Adipose tissue (tissue), 3 donors: ENCODE data around the gene SH2B2. TPM values are rescaled to one million over a fixed set of nuclear protein-coding genes. Genes with fewer than 3 reads are reported as not detected.

Experiments used
- H3K27ac ChIP-seq: one replicate; pipeline ENCODE4 v1.5.1; 2013; ENCODE audit warnings: low read depth, low read length
- WGBS, 3 donors: extraction: QIAGEN DNeasy Blood & Tissue Kit; methylation state at CpG; one replicate each; pipeline ENCODE4 v1.1.7; 2013; 5-methylcytosine and 5-hydroxymethylcytosine counted together
- polyA plus RNA-seq, 3 donors: library from polyadenylated mRNA; stranded (reverse); fragments of 200-250 nt; gene quantifications; one replicate each; pipeline ENCODE4 v1.2.3, GENCODE V29; 2013
- donor health status: healthy with polysubstance abuse.
- donor health status: Bipolar disorder and iron deficiency.
- donor health status: healthy.

The SH2B2 gene
- polyA plus RNA-seq, 3 donors, result 1.6 to 7.8 (median 2.4) TPM

DNA sequence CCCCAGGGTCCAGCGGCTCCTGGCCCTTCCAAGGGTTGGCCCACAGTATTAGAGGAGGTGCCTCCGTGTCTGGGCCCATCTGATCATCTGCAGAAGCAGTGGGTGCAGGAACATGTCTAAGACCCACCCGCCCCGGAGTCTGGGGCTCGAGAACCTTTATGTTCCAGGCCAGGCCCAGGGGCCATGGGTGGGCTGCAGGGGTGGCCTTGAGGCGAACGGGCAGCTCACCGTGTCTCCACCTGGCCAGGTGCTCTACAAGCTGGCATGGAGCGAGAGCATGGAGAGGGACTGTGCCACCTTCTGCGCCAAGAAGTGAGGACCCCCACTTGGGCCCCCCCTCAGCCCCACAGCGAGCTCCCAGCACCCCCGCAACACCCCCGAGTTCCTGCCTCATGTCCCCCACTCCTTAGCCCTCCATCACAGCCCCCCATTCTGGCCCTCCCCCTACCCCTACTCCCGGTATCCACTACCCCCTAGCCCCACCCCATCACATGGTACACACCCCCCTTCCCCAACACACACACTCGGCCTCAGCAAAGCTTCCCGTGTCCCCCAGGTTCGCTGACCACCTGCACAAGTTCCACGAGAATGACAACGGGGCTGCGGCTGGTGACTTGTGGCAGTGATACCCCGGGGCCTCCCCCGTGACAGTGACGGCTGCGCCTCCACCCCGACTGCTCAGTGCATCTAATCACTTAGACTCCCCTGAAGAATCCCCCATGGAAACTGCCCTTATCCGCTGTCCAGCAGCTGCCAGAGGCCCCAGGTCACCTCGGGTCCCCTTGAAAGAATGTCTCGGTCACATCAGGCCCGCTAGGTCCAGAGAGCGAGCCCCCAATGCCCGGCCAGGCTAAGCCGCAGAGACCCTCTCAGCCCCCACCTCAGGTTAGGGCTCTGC, 4.0 kb upstream of the SH2B2 start:
- 87 to 91% (median 90%) methylated on average over 31 to 32 of the region's 32 CpGs for WGBS, 3 donors
- no peak overlapping the region for H3K27ac ChIP-seq

DNA sequence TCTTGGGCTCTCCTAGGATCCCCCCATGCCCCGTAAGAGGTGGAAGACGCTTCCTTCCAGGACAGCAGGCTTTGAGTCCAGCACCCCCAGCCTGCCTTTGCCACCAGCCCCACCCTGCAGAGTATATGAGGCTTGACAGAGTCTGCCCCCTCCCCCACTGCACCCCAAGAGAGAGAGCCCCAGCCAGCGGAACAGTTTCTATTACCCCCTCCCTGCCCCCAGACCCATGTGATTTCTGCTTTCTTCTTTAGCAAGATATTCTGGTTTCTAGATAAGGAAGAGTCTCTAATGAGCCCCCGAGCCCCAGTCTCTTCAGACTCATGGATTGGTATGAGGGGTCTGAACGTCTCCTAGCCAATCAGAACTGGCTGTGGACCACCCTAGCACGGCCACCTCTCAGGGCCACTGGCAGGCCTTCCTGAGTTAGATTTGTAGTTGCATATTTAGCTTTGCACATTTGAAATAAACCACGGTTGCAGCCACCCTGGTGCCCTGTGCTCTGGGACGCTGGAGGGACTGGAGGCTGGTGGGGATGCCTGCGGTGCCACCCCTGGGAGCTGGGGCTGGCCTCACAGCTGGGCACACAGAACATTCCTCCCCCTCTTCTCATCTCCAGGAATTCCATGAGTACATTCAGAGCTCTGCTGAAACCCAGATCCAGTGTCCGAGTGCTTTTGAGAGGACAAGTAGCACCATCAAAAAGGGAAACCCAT, 3.0 kb upstream of the SH2B2 start:
- 75 to 84% (median 83%) methylated on average over 10 of the region's 10 CpGs for WGBS, 3 donors
- H3K27ac ChIP-seq, result no peak overlapping the region

- no peak overlapping the region for H3K27ac ChIP-seq
- WGBS, 3 donors, result 60 to 78% (median 71%) methylated on average over 12 of the region's 12 CpGs
Observed at GRCh38 chr7:102284399-102284798, 2.3 kb upstream of the SH2B2 start.

GRCh38 chr7:102284891-102285539, 1.7 kb upstream of the SH2B2 start:
- H3K27ac ChIP-seq, result no peak overlapping the region
- 24 to 62% (median 25%) methylated on average over 19 of the region's 19 CpGs for WGBS, 3 donors

DNA sequence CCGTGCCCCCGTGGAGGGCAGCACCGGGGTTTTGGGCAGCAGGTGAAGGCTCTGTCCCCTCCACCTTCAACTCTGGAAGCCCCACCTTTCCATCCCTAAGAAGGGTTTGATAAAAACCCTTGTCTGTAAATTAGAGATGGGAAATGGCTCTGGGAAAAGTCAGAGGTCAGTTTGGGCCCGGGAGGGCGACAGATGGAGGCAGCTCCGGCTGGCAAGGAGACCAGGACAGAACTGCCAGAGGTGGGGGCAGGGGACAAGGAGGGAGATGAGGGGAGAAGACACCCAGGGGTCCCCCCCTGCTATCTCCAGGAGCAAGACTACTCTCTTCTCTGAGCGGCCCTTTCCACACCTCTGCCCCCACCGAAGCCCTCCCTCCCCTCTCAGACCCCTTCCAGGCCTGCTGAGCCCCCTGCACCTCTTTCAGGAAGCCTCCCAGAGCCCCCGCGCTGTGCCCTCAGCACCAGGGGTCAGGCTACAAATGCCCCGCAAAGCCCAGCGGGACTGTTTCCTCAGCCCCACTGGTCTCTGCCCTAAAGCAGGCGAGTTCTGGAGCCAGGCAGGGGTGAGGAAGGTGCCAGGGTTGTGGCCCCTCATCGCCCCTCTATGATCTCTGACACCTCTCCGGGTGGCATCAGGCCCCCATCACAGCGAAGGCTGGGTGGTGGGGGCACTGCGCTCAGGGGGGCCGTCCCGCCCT, 980 bp upstream of the SH2B2 start:
- 20 to 42% (median 21%) methylated on average over 15 to 19 of the region's 19 CpGs for WGBS, 3 donors
- H3K27ac ChIP-seq, result no peak overlapping the region

DNA sequence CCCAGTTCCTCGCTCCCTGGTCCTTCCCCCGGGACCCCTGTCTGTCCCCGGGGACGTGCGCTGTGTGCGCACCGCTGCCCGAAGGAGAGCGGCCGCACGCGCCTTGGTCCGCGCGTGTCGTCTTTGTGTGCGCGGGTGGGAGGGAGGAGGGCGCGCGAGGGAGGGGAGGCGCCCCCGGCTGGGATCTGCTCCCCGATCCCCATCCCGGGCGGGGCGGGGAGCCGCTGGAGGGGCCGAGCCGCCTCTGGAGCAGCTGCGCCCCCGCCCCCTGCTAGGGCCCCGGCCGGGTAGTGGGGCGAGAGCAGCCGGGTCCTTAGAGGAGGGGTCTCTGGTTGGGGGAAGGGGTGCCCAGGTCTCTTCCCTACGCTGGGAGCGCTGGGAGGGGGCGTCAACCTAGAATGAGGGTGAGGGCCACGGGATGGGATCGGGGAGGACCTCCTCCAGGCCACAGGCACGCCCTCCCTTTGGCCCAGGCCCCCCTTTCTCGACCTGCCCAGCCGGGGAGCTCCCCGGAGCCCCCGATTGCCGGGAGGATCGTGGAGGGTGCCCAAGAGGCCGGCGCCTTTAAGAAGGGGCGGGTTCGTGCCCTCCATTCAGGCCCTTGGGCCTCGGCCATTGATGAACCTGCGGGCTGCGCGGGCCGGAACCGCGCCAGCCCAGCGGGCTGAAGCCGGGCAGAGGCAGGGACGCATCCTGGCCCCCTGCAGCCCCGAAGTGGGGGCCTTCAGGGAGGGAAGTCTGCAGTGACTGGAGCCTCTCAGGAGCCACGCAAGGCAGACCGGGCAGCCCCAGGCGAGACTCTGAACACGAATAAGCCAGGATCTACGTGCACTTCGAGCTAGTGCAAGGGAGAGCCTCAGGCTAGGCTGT, 678 bp downstream of the SH2B2 start:
- WGBS, 3 donors, result 1% methylated on average over 47 to 69 of the region's 69 CpGs
- H3K27ac ChIP-seq, result no peak overlapping the region

DNA sequence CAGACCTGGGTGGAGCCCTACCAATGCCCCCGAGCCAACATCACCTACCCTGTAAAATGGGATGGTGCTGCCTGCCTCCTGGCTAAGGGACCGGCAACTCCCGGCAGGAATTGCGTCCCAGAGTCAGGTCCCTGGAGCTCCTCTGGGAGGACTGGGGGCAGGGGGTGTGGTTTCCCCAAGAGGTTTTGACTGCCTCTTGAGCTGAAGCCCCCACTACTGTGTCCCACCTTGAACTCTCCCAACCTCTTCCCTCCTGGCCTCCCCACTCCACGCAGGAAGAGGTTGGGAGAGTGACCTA, 1.3 kb downstream of the SH2B2 start:
- 8 to 29% (median 23%) methylated on average over 5 of the region's 5 CpGs for WGBS, 3 donors
- H3K27ac ChIP-seq, result no peak overlapping the region

- WGBS, 3 donors, result 28 to 47% (median 36%) methylated on average over 10 of the region's 10 CpGs
- H3K27ac ChIP-seq, result no peak overlapping the region
Observed at GRCh38 chr7:102288285-102288930, 1.7 kb downstream of the SH2B2 start.

DNA sequence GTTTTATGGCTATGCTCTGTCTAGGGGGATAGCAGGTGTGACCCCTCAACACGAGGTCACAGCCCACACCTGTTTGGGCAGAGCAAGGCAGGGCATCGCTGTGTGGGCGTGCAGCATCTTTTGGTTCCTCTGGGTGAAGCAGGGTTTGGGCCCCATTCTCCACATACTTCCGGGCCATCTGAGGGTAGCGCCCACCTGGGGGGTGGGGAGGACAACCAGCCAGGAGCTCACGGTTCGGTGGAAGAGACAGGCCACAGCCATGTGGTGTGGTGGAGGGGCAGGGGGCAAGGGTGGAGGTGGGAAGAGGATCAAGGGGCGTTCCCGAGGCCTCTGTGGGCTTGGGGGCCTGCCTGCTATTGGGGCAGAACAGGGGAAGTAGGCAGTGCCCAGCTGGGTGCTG, 2.4 kb downstream of the SH2B2 start:
- no peak overlapping the region for H3K27ac ChIP-seq
- WGBS, 3 donors, result 78 to 89% (median 78%) methylated on average over 9 of the region's 9 CpGs

GRCh38 chr7:102291056-102291915, 4.6 kb downstream of the SH2B2 start:
- WGBS, 3 donors, result 73 to 75% (median 73%) methylated on average over 18 of the region's 18 CpGs

DNA sequence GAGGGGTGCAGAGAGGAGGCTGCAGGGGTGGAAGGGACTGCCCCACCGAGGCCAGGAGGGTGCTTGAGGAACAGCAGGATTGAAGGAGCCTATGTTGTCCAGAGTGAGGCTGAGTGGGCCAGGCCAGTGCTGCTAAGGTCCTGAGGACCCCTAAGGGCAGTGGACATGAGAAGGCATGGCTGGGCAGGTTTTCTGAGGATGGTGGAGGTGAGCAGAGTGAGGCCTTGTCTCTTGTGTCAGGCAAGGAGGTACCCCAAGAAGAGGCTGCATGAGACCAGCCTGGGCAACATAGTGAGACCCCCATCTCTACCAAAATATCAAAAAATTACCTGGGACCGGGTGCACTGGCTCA, 5.2 kb downstream of the SH2B2 start:
- 67 to 83% (median 81%) methylated on average over 2 of the region's 2 CpGs for WGBS, 3 donors
- H3K27ac ChIP-seq, result no peak overlapping the region

More at GRCh38 chr7:102291056-102291915, 4.6 kb downstream of the SH2B2 start:
- no peak overlapping the region for H3K27ac ChIP-seq

DNA sequence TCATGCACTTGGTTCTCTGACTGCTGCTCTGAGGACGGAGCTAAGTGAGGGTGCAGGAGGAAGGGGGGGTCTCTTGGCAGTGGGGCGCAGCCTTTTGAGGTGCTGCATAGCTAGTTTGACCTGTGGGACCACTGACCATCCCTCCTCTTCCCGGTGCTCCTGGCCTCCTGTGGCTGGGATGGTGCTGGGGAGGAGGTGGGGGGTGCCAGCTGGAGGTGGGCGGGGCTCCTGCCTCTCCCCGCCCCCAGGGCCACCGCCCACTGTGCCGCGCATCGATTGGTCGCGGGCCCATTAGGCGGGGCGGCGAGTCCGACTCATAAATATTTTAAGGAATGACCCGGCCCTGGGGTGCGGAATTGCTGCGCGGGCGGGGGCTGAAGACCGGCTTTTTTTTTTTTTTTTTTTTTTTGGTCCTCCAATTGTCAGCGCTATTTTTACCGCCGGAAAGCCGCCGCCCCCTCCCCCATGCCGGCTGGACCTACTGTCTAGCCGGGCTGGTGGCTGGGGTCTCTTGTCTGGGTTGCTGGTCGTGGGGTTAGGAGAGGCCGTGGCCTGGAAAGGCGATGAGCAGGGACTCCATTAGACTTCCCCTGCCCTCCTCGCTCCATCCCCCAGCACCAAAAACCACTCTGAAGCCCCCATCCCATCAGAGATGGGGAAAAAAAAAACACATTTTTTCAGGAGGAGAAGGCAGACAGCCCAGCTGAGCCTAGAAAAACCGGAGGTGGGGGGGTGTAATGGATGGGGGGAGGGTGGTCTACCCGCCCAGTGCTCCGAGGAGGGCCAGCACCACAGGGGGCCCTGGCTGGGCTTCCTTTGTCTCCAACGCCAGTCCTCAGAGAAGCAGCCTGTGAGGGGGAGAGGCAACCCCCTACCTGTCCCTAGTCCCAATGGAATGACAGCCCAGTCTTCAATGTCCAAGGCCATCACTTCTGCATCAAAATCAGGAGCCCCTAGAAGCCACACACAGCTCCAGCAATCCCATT, 6.4 kb downstream of the SH2B2 start:
- H3K27ac ChIP-seq, result no peak overlapping the region
- 24 to 46% (median 41%) methylated on average over 34 to 36 of the region's 36 CpGs for WGBS, 3 donors

DNA sequence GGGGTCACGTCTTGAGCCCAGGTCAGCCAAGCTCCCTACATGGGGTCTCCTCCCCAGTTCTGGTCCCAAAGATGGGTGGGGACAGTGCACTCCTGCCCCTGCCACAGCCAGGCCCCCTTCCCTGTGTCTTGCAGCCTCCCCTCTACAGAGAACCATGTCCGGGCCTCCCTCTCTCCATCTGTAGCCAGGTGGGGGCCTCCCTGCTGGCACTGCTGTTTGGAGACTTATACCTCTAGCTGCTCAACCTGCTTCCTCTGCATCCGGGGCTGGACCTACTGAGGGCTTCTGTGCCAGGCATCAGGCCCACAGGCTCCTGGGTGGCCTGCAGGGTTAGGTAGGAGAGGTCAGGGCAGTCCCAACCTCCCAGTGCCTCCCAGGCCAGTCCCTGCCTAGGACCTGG, 7.9 kb downstream of the SH2B2 start:
- H3K27ac ChIP-seq, result no peak overlapping the region
- WGBS, 3 donors, result 88 to 95% (median 95%) methylated on average over 3 of the region's 3 CpGs

DNA sequence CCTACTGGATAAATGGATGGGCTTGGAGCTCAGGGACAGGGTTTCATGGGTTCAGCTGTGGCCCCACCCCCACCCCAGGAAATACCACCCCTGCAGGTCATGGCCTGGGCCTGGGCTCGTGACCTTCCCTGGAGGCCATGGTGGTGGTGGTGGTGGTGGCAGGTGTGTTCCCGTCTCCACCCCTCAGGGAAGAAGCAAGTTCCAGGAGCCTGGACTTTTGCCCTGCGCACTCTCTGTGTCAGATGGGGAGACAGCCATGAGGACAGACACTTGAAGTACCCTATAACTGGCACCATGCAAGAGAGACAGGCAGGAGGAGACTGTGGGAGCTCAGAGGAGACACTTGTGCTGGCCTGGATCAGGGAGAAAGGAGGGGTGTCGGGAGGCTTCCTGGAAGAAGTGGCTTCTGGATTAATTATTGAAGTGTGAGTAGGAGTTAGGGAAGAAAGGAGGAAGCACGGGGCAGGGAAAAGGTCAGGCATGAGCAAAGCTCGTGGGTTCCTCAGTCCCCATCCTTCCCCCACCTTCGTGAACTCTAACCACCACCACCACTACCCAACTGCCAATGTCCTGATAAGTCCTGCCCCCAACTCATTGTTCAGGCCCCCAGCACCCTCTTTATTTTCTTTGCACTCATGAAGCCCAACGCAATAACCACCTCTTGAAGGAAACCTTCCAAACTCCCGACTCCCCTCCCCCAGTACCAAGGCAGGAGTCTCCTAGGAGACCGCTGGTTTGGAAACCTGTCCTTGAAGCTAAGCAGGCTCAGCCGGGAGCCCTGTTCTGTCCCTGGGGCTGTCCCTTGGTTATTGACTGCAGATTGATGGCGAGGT, 8.9 kb downstream of the SH2B2 start:
- WGBS, 3 donors, result 72 to 79% (median 78%) methylated on average over 12 of the region's 12 CpGs
- H3K27ac ChIP-seq, result no peak overlapping the region

GRCh38 chr7:102296179-102296438, 9.4 kb downstream of the SH2B2 start:
- WGBS, 3 donors, result 81 to 88% (median 84%) methylated on average over 6 of the region's 6 CpGs
- H3K27ac ChIP-seq, result no peak overlapping the region
